NCI-H510A treated with DMSO at 0.1 percent for 48 hours (cell line): ENCODE measurements around the gene LY9.

Experiments used
- DNase-seq: peaks from one replicate; lab custom pipeline; 2025; lab: John Stamatoyannopoulos, UW

LY9 gene

DNA sequence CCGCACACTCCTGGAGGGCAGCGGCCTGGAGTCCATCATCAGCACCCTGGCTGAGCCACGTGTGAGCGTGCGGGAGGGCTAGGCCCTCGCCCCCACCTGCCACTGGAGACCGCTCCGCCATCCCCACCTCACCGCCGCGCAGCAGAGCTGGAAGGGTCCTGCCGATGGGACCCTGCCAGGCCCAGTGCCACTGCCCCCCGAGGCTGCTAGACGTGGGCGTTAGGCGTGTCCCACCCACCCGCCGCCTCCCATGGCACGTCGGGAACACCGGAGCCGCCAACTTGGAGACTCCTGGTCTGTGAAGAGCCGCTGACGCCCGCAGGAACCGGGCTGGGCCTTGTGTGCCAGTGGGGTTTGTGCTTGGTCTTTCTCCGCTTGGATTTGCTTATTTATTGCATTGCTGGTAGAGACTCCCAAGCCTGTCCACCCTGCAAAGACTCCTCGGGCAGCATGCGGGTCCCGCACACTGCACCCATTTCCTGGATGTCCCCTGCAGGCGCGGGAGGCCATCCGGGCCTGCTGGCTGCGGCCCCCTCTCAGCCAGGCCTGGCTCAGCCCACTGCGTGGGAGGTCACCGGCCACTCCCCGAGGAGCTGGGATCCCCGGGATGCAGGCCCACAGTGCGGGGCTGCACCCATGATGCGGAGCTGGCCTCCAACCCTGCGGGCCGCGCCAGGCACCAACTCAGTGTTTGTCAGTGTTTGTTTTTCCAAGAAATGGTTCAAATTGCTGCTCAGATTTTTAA lies 6.0 kb downstream of the LY9 start:
- no peak for DNase-seq

DNA sequence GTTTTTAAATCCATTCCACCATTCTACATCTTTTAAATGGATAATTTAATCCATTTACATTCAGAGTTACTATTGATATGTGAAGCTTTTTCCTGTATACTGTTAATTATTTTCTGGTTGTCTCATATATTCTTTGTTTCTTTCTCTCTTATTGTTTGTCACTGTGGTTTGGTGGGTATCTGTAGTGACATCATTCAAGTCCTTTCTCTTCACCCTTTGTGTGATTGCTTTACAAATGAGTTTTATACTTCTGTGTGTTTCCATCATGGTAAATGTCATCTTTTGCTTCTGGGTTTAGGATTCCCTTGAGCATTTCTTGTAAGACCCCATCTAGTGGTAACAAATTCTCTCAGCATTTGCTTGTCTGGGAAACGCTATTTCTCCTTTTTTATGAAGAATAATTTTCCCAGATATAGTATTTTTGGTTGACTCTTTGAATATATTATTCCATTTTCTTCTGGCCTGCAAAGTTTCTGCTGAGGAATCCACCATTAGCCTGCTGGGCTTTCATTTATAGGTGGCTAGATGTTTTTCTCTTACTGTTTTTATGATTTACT lies 10.2 kb downstream of the LY9 start:
- DNase-seq, result no peak

DNA sequence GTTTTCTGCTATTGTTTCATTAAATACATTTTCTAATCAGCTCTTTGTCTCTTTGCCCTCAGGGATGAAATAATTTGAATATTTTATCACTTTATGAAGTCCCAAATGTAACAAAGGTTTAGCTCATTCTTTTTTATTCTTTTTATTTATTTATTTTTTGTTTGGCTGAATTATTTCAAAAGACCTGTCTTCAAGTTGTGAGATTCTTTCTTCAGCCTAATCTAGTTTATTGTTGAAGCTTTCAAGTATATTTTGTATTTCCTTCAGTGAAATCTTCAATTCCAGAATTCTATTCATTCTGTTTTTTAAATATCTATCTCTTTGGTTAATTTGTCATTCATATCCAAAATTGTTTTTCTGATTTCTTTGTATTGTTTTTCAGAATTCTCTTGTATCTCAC lies 10.8 kb downstream of the LY9 start:
- no peak for DNase-seq

DNA sequence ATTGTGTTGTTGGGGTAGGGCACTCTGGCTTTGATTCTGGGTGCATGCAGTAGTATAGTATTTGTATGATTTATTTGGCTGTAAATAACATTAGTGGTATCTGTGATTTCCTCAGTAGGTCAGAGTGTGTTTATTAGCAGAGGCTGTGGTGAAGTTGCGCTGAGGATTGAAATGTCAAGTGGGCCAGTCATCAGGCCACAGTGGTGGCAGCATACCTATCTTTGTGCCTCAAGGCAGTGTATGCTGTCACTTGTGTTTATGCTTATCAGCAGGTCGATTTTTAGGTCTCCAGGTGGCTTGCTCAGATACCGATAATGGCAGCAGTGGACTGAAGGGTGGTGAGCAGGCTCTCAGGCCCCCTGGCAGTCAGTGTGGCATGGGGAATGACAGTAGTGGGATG lies 11.3 kb downstream of the LY9 start:
- DNase-seq, result no peak

DNA sequence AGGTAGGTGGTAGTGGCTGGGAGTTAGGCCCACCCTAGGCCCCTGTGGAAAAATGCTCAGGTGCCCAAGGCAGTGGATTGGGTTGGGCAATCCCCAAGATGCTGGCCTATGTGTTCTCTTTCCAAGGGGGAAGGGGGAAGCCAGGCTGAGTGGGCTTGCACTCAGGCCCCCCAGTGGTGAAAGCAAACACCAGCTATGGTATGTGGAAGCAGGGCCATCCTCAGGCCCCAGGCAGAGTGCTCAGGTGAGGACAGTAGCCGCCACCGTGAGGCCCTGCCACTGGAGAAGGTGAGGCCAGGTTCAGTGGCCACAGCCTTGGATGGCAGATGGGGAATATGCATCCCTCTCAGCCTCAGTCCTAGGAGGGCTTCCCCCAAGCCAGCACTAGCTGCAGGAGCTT lies 11.8 kb downstream of the LY9 start:
- DNase-seq, result no peak

DNA sequence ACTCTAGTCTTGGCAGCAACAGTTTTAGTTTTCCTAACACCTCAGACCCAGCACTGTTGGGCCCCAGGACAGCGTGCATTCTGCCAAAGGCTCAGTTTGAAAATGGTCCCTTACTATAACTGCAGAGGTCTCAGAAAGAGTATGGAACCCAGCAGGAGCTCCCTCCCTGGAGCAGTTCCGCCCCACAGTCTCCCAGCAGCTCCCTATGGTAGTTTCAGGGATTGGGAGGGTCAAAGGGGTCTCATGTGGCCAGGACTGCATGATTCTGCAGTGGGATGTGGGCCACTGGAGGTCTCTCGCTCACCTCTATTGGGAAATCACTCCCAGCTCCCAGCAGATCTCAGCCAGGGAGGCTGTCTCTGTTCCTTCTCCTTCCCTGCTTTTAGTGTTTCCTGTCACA lies 12.3 kb downstream of the LY9 start:
- no peak for DNase-seq

DNA sequence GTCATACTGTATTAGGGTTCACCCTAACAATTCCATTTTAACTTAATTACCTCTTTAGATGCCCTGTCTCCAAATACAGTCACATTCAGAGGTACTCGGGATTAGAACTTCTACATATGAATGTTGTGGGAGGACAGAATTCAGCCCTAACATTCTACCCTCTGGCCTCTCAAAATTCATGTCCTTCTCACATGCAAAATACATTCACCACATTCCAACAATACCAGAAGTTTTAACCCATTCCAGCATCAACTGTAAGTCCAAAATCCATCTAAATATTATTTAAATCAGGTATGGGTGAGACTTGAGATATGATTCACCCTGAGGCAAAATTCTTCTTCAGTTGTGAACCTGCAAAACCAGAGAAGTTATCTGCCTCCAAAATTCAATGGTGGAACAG lies 14.5 kb downstream of the LY9 start:
- no peak for DNase-seq

DNA sequence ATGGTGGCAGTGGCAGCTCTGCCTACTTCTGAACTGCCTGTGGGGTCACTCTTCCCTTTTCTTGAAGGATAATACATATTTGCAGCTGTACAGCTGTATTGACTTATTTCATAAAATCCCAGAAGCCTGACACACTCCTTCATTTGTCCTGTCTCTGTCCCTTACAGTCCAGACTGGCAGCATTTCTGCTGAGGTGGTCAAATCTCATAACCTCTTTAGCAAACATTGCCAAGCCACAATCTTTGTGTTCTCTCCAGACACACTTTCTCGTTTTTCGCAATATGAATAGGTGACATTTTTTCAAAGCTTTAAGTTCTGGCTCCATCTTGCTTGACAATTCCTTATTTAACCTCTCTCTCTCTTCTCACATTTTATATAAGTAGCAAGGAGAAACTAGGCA lies 15.2 kb downstream of the LY9 start:
- DNase-seq, result no peak

DNA sequence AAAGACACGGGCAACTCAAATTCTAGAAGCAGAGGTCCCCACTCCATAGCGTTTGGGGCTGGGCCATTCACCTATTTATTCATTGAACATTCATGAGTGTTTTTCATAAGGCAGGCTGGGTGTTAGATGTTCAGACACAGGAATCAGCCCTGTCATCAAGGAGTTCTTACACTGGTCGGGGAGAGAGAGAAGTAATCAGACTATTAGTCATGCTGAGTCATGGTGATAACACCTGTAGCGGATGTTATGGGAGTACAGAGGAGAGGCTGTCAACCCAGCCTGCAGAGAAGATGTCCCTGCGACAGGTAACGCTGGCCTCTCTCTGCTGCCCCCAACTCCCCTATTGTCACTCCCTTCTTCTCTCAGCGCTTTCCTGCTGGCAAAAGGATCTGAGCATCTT lies 17.2 kb downstream of the LY9 start:
- DNase-seq, result no peak

DNA sequence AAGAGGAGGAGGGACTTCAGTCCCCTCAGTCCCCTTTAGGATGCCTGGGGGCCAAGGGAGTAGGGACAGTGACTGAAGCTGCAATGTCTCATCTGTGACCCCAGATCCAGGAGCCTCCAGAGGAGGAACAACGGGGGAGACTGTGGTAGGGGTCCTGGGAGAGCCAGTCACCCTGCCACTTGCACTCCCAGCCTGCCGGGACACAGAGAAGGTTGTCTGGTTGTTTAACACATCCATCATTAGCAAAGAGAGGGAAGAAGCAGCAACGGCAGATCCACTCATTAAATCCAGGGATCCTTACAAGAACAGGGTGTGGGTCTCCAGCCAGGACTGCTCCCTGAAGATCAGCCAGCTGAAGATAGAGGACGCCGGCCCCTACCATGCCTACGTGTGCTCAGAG lies 18.3 kb downstream of the LY9 start:
- no peak for DNase-seq

DNA sequence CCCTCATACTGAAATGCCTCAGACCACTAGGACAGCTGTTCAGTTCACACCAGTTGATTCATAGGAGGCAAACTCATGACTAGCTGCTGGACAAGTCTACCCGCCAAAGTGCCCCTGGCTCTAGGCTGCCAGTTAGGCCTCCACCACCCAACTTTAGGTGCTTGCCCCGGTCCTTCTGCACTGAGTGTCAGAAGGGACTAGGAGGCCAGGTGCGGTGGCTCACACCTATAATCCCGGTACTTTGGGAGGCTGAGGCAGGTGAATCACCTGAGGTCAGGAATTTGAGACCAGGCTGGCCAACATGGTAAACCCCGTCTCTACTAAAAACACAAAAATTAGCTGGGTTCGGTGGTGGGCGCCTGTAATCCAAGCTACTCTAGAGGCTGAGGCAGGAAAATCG lies 18.9 kb downstream of the LY9 start:
- DNase-seq, result no peak

DNA sequence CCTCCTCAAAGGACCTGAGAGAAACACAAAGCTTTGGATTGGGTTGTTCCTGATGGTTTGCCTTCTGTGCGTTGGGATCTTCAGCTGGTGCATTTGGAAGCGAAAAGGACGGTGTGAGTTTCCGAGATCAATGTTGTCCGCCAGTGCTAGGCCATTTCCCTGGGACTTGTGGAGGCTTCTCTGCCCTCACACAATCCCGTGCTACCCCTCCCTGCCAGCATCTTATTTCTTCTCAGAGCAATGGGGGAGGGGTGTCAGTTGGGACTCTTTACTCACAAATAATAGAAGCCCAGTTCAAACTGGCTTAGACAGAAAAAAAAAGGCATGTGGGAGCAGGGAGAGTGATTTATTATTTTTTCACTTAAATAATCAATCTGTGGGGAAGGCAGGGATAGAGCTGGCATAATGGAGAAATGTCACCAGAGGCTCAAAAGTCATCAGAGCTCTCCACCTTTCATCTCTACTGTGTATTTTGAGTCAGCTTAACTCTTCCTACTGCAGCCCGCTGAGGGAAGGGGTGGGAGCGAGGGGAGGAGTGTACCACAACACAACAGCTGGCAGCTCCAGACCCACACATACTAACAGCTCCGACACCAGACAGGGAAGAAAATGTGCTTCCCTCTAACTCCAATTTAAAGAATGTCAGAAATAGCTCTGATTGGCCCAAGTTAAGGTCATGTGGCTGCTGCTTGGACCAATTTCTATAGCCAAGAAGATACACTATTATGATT lies 22.4 kb downstream of the LY9 start:
- DNase-seq, result no peak

DNA sequence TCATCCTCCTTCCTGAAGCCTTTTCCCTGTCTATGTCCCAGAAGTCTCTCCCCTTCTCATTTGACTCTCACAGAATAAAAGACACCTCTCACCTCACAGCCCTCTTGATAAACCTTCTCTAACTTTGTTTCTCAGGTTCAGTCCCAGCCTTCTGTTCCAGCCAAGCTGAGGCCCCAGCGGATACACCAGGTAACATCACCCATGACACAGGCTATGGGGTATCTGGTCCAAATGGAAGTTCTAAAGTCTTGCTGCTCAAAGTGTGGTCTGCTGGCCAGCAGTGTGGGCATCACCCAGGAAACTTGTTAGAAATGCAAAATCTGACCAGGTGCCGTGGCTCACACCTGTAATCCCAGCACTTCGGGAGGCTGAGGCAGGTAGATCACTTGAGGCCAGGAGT lies 23.2 kb downstream of the LY9 start:
- no peak for DNase-seq

DNA sequence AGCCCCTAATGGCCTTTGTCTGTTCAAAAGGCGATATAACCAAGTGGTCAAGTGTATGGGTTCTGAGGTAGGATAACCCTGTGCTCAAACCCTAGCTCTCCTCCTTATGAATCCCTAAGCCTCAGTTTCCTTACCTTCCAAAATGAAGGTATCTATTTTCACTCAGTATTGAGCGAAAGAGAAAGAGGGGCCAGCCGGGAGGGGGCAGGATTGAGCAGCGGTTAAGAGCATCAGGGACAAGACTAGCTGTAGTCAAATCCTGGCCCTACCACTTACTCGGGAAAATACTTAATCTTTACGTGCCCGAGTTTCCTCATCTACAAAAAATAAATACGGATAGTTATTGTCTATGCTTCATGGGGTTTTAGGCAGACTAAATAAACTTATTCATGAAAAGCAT lies 25.7 kb downstream of the LY9 start:
- no peak for DNase-seq

DNA sequence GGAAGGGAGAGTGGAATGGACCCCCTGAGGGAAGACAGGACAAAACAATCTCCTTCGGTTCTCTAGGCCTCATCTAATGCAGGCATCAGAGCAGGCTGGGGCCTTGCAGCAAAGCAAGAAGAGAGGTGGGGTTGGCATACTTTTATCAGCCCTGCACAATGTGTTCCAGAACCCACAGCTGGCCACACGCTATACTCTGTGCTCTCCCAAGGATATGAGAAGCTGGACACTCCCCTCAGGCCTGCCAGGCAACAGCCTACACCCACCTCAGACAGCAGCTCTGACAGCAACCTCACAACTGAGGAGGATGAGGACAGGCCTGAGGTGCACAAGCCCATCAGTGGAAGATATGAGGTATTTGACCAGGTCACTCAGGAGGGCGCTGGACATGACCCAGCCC lies 27.3 kb downstream of the LY9 start:
- DNase-seq, result no peak

DNA sequence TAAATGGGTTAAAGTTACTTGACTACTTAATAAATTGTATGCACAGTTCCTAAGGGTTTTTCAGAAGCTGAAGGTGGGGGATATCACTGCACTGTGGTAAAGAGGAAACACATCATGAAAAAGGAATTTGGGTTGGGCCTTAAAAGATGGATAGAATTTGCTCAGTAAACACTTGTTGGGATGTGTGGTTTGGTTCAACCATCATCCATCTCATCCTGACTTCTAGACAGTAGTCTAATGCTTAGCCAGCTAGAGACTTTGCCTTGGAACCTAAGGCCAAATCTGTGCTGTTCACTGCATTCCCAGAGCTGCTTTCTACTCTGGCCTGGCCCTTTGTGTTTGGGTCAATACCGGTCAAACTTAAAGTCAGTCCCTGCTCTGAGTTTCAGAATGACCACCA lies 30.6 kb downstream of the LY9 start:
- DNase-seq, result no peak

DNA sequence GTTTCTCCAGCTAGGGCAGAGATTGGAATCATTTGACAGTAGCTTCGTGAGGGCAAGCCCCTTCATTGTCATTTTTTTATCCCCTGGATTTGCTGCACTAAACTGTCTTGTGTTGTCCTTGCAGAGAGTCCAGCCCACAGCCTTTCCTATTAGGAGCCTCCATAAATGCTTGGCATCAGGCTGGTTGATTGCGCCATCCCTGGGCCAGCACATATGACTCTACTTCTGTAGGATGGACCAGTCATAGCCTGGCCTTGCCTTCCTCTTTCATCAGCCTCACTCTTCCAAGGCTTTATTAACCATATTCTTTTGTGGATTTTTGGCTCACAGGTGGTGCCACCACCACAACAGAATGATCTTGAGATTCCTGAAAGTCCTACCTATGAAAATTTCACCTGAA lies 31.4 kb downstream of the LY9 start:
- no peak for DNase-seq

DNA sequence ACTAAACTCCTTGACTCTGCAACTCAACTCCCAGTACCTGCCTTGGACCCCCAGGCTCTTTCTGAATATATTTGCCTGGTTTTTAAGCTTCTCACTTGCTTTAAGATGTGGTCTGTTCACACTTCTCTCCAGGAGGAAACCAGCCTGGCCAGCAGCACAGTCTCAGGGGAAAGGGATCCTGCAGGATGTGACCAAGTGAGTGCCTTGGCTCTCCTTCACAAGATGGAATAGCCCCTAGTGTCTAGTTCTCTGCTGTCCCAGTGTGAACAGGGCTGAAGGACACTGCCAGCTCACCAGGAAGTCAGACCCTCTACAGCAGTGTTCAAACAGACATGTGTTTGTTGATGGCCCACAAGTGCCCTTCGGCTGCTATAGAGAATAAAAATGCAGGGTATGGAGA lies 33.8 kb downstream of the LY9 start:
- peak; percentile 31 for DNase-seq

DNA sequence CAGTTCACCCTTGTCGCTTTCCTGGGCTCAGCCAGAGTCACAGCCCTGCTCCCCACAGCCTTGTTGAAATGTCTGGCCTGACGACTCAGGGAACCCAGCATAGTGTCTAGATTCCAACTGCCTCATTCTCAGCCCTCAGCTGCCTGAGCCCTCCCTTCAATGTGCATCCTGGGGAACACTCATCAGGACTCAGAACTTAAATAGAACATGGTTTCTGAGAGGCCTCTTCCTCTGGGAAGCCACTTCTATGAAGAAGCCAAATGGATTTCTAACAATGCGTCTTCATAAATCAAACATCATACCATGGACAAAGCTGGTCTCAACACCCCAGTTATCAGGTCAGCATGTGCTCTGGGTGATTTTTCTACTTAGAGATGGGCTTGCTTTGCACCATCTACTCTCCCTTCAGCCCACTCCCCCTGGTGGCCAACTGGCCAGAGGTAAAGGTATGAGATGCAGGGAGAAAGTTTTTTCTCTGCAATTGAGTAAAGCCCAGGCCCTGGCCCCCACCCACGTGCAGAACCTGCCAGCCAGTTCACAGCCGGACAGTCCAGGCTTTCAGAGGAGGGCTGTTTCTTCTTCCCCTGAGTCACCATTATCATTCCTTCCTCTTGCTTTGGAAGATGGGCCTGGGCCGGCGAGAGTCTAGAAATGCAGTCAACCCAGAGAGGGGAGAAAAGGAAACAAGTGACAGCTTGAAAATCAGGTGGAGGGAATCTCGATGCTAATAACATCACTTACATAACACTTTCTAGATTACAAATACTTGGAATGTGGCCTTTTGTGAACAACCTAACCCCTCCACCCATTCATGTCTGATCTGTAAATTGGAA lies 34.6 kb downstream of the LY9 start:
- peak; percentile 32 for DNase-seq

DNA sequence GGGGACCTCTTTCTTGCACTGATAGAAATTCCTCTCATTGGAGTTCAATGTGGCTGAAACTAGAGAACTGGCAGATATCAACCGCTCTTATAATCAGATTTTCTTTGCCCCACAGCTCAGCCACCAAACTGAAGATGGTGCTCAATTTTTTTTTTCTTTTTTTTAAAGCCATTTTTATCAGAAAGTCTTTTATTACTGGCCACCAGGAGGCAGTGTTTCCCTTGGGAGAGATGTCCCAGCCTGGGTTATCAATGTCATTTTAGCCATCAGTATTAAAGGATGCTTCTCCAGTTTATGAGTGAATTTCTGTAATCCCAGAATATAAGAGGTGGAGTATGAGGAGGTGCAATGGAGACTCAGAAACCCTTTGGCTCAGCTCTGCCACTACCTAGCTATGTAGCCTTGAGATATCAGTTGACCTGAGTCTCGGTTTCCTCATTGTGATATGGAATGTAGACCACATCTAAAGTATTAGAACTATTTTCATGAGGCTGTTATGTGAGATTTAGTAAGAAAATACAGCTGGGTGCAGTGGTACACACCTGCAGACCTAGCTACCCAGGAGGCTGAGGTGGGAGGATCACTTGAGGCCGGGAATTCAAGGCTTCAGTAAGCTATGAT lies 39.1 kb downstream of the LY9 start:
- DNase-seq, result peak; percentile 35

DNA sequence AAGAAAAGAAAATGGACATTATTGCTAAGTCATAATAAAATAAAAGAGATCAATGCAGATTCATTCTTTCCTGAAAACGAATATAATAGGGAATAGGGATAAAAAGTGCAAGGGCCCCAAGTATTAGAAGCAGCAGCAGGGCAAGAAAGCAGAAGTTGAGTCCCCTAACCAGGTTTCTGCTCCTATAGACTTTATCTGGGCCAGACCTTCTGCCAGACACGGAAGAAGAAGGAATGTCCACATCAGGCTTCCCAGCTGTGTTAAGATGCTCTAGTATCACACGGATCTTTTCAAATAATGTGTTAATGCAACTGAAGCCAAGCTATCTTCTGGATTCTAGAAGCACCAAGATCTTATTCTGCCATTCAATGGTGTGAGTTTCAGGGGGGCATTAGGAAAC lies 39.8 kb downstream of the LY9 start:
- DNase-seq, result no peak

DNA sequence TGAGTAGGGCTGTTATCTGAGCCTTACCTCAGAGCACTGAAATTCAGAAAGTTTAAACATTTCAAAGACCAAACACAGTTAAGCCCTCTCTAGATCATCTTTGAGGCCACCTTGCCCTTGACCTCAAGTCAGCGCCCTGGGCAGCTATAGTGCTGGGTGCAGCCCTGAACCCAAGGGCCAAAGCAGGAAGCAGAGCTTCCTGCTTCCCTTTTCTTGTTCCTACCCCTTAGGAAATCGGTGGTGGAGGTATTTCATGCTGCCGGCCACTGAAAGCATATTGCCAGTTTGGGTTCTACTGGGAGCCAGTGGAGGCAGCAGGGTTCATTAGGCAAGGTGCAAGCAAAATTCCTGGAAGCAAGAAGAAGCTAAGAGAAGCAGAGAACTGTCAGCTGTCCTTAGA lies 40.6 kb downstream of the LY9 start:
- no peak for DNase-seq
